GM12801 (cell line): ENCODE data around the gene HNRNPC.

Source experiments
- CTCF ChIP-seq: IDR thresholded peaks from one replicate; pipeline ENCODE4 v1.5.1; 2011; ENCODE audit warnings: control low read depth; ENCODE audit not compliant: insufficient read length; ENCODE audit errors: extremely low read depth

HNRNPC gene

GRCh38 chr14:21244544-21244943 lies 24.7 kb downstream of the HNRNPC start:
- TF ChIP-seq CTCF: no peak

GRCh38 chr14:21241218-21241819 lies 27.9 kb downstream of the HNRNPC start:
- no peak for TF ChIP-seq CTCF

- no peak for TF ChIP-seq CTCF
These were observed 28.8 kb downstream of the HNRNPC start for GRCh38 chr14:21240417-21240816.

- TF ChIP-seq CTCF: no peak
These were observed 30.3 kb downstream of the HNRNPC start for GRCh38 chr14:21238823-21239518.

- no peak for TF ChIP-seq CTCF
These were observed 32.1 kb downstream of the HNRNPC start for GRCh38 chr14:21236948-21237797.

- no peak for TF ChIP-seq CTCF
These were observed 35.1 kb downstream of the HNRNPC start for GRCh38 chr14:21234112-21234511.

- TF ChIP-seq CTCF: no peak
These were observed 35.7 kb downstream of the HNRNPC start for GRCh38 chr14:21233457-21234076.
